Osteoblast (primary cell): Measurements from ENCODE around the gene FTSJ3. TPM values are rescaled to one million over a fixed set of nuclear protein-coding genes. Genes with fewer than 3 reads are reported as not detected.
A peak's percentile ranks its signal among the peaks of the same experiment; 100 is the strongest.

Experiments used
- DNase-seq: peaks from one replicate; pipeline ENCODE4 v3.0.0; 2011; ENCODE audit warnings: low spot score, mixed read lengths; ENCODE audit not compliant: insufficient read length; ENCODE audit errors: missing footprints
- H2AFZ ChIP-seq: 2 replicates; pipeline ENCODE4 v1.6.0; 2011; ENCODE audit warnings: mild to moderate bottlenecking, low read length
- H3K27ac ChIP-seq: 2 replicates; pipeline ENCODE4 v1.5.1; 2011; ENCODE audit warnings: mild to moderate bottlenecking, low read depth, low read length, moderate library complexity
- H3K27me3 ChIP-seq: 2 replicates; pipeline ENCODE4 v1.6.0; 2012; ENCODE audit warnings: mild to moderate bottlenecking, control low read depth, inconsistent platforms, low read length, moderate library complexity; ENCODE audit not compliant: insufficient read depth
- H3K36me3 ChIP-seq: 2 replicates; pipeline ENCODE4 v1.5.1; 2011; ENCODE audit warnings: mild to moderate bottlenecking, low read length, control low read depth, moderate library complexity; ENCODE audit not compliant: insufficient read depth
- H3K4me1 ChIP-seq: 2 replicates; pipeline ENCODE4 v1.5.1; 2011; ENCODE audit warnings: mild to moderate bottlenecking, low read length, control low read depth, moderate library complexity; ENCODE audit not compliant: insufficient read depth
- H3K4me2 ChIP-seq: 2 replicates; pipeline ENCODE4 v1.6.0; 2011; ENCODE audit warnings: mild to moderate bottlenecking, low read length; ENCODE audit not compliant: insufficient read depth
- H3K4me3 ChIP-seq: fragments of 200-600 bp; sonication (generic); 3 replicates; pipeline ENCODE4 v1.5.1; 2012; ENCODE audit warnings: mild to moderate bottlenecking, low read length, inconsistent platforms; ENCODE audit not compliant: insufficient read depth
- H3K79me2 ChIP-seq: 2 replicates; pipeline ENCODE4 v1.6.0; 2012; ENCODE audit warnings: mild to moderate bottlenecking, low read length, control low read depth, inconsistent platforms; ENCODE audit not compliant: insufficient read depth
- H3K9me3 ChIP-seq: 2 replicates; pipeline ENCODE4 v1.5.1; 2011; ENCODE audit warnings: low read depth, low read length, control low read depth
- H4K20me1 ChIP-seq: 2 replicates; pipeline ENCODE4 v1.6.0; 2012; ENCODE audit warnings: mild to moderate bottlenecking, low read length, control low read depth; ENCODE audit not compliant: insufficient read depth
- CTCF ChIP-seq: IDR thresholded peaks from 2 replicates; pipeline ENCODE4 v1.5.1; 2011; ENCODE audit warnings: mild to moderate bottlenecking, low read depth, low read length, moderate library complexity; ENCODE audit errors: extremely low read depth
- total RNA-seq: library from RNA; depleted of rRNA; stranded (reverse); fragments of >200 nt; gene quantifications from 2 replicates; pipeline ENCODE4 v1.2.3, GENCODE V29; 2012

Gene FTSJ3
- total RNA-seq, 1 donor, result 45.2 TPM

GRCh38 chr17:63830904-63831491 is 3.5 kb upstream of the FTSJ3 start:
- H3K79me2 ChIP-seq, result peaks cover 46% of the 10 kb centered on the region
- peak; percentile 71 for DNase-seq
- peaks cover 16% of the 10 kb centered on the region for H3K4me1 ChIP-seq
- no peak overlapping the region for H2AFZ ChIP-seq
- peaks cover 66% of the 10 kb centered on the region for H3K36me3 ChIP-seq
- H3K27ac ChIP-seq, result no peak overlapping the region
- H3K4me3 ChIP-seq, result no peak overlapping the region
- no peak overlapping the region for H3K4me2 ChIP-seq
- no peaks in the 10 kb centered on the region for H3K27me3 ChIP-seq
- no peaks in the 10 kb centered on the region for H3K9me3 ChIP-seq
- TF ChIP-seq CTCF, result no peak
- H4K20me1 ChIP-seq, result peaks cover 29% of the 10 kb centered on the region

- Histone ChIP-seq H3K36me3 (peaks cover 66% of the 10 kb centered on the region), H3K27ac (no peak overlapping the region), H3K4me3 (no peak overlapping the region), H3K4me1 (peaks cover 21% of the 10 kb centered on the region), H4K20me1 (peaks cover 27% of the 10 kb centered on the region), H3K27me3 (no peaks in the 10 kb centered on the region), H2AFZ (no peak overlapping the region), H3K79me2 (peaks cover 47% of the 10 kb centered on the region), H3K9me3 (no peaks in the 10 kb centered on the region), H3K4me2 (no peak overlapping the region)
- DNase-seq, result no peak
- no peak for TF ChIP-seq CTCF
Observed at GRCh38 chr17:63830278-63830677, 2.8 kb upstream of the FTSJ3 start.

- TF ChIP-seq CTCF, result no peak
- H2AFZ ChIP-seq, result no peak overlapping the region
- H3K27me3 ChIP-seq, result no peaks in the 10 kb centered on the region
- no peaks in the 10 kb centered on the region for H3K9me3 ChIP-seq
- no peak overlapping the region for H3K4me3 ChIP-seq
- no peak for DNase-seq
- peak overlapping the region; percentile 96 for H3K4me2 ChIP-seq
- peaks cover 21% of the 10 kb centered on the region for H3K4me1 ChIP-seq
- peaks cover 59% of the 10 kb centered on the region for H3K79me2 ChIP-seq
- H3K36me3 ChIP-seq, result peaks cover 71% of the 10 kb centered on the region
- peaks cover 22% of the 10 kb centered on the region for H4K20me1 ChIP-seq
- peak overlapping the region; percentile 1 for H3K27ac ChIP-seq
Observed at GRCh38 chr17:63828936-63829335, 1.5 kb upstream of the FTSJ3 start.

GRCh38 chr17:63827801-63828221 is 348 bp upstream of the FTSJ3 start:
- no peaks in the 10 kb centered on the region for H3K27me3 ChIP-seq
- peak overlapping the region; percentile 97 for H3K4me3 ChIP-seq
- peak overlapping the region; percentile 96 for H3K4me2 ChIP-seq
- peak overlapping the region; percentile 98 for H2AFZ ChIP-seq
- no peaks in the 10 kb centered on the region for H3K9me3 ChIP-seq
- peaks cover 22% of the 10 kb centered on the region for H4K20me1 ChIP-seq
- peak overlapping the region; percentile 99 for H3K27ac ChIP-seq
- no peak for DNase-seq
- peaks cover 68% of the 10 kb centered on the region for H3K36me3 ChIP-seq
- no peak for TF ChIP-seq CTCF
- peaks cover 66% of the 10 kb centered on the region for H3K79me2 ChIP-seq
- H3K4me1 ChIP-seq, result peaks cover 21% of the 10 kb centered on the region
